ENCODE data around the gene LRRC15.
A peak's percentile ranks its signal among the peaks of the same experiment; 100 is the strongest.

LRRC15 gene

DNA sequence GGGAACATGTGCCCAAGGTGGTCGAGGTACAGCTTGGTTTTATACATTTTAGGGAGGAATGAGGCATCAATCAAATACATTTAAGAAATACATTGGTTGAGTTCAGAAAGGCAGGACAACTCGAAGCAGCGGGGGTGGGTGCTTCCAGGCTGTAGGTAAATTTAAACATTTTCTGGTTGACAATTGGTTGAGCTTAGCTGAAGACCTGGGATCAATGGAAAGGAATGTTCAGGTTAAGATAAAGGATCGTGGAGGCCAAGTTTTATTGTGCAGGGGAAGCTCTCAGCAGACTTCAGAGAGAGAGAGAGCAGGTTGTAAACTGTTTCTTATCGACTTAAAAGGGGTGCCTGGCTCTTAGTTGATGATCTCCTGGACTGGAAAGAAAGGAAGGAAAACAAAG, 29.7 kb downstream of the LRRC15 start:
- no peaks in the 10 kb centered on the region for H3K36me3 ChIP-seq
- H3K4me1 ChIP-seq = no peaks in the 10 kb centered on the region
- no peak overlapping the region for H3K4me3 ChIP-seq (ENCODE audit: low read depth, low read length)
- TF ChIP-seq, protein P1, sequence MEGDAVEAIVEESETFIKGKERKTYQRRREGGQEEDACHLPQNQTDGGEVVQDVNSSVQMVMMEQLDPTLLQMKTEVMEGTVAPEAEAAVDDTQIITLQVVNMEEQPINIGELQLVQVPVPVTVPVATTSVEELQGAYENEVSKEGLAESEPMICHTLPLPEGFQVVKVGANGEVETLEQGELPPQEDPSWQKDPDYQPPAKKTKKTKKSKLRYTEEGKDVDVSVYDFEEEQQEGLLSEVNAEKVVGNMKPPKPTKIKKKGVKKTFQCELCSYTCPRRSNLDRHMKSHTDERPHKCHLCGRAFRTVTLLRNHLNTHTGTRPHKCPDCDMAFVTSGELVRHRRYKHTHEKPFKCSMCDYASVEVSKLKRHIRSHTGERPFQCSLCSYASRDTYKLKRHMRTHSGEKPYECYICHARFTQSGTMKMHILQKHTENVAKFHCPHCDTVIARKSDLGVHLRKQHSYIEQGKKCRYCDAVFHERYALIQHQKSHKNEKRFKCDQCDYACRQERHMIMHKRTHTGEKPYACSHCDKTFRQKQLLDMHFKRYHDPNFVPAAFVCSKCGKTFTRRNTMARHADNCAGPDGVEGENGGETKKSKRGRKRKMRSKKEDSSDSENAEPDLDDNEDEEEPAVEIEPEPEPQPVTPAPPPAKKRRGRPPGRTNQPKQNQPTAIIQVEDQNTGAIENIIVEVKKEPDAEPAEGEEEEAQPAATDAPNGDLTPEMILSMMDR (IDR thresholded peaks at IDR 0.05; ENCODE audit: low read depth, low read length) = no peak
- no peaks in the 10 kb centered on the region for H3K9me3 ChIP-seq
- no peak for DNase-seq
- H3K27me3 ChIP-seq = no peaks in the 10 kb centered on the region

DNA sequence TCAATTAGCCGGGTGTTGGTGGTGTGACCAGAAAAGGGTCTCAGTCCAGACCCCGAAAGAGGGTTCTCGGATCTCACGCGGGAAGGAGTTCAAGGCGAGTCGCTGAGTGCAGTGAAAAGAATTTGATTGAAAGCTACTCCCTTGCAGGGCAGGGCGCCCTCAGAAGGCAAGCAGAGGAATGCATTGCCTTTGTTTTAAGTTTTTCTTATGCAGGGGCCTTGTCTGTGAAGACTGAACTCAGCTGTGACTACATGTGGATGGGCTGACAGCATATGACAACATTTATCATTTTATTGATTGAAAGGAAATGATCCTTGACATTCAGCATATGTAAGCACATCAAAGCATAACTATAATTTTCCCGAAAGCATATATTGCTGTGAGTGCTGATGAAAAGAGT, 30.2 kb downstream of the LRRC15 start:
- Histone ChIP-seq H3K27me3 (no peaks in the 10 kb centered on the region), H3K36me3 (no peaks in the 10 kb centered on the region), H3K4me3 (ENCODE audit: low read depth, low read length) (no peak overlapping the region), H3K4me1 (no peaks in the 10 kb centered on the region), H3K9me3 (no peaks in the 10 kb centered on the region)
- no peak for DNase-seq
- TF ChIP-seq, protein P1 (IDR thresholded peaks at IDR 0.05; ENCODE audit: low read depth, low read length) = peak; percentile 11; the same call in 1 of the 2 replicates

DNA sequence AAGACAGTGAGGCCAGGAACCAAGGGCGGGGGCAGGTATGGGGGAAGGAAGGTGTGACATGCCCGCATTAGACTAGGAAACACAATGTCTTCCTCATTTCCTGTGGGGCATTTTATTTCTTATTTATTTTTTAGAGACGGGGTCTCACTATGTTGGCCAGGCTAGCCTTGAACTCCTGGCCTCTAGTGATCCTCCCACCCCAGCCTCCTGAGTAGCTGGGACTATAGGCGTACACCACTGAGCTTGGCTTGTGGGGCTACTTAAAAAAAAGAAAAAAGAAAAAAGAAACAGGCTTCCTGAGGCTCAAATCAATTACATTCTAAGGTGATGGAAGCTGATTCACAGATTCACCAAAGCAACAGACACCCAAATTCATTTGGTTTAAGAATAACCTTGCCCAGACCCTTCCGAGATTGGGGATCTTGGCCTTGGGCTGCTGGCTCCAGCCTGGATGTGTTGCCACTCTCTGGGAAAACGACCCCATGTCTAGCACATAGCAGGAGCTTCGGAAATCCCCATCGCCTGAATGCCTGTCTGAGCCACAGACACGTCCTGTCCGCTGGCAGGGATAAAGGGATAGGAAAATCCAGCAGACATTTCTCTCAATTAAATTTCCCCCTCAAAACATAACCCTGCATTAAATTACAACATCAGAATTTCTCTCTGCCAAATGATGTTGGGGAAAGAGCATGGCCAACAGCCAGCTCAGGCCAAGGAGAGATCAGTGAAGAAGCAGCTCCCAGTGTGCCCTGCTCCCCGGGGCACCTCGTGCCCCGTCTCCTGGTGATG, 31.4 kb downstream of the LRRC15 start:
- H3K4me1 ChIP-seq = no peaks in the 10 kb centered on the region; the same call in 1 of the 2 replicates
- no peaks in the 10 kb centered on the region for H3K36me3 ChIP-seq
- H3K9me3 ChIP-seq = no peaks in the 10 kb centered on the region
- no peak for DNase-seq
- TF ChIP-seq, protein P1 (IDR thresholded peaks at IDR 0.05; ENCODE audit: low read depth, low read length) = no peak
- H3K4me3 ChIP-seq (ENCODE audit: low read depth, low read length) = no peak overlapping the region
- H3K27me3 ChIP-seq = no peaks in the 10 kb centered on the region

- H3K9me3 ChIP-seq = no peaks in the 10 kb centered on the region
- no peaks in the 10 kb centered on the region; the same call in 1 of the 2 replicates for H3K4me1 ChIP-seq
- no peak for DNase-seq
- no peaks in the 10 kb centered on the region for H3K36me3 ChIP-seq
- TF ChIP-seq, protein P1 (IDR thresholded peaks at IDR 0.05; ENCODE audit: low read depth, low read length) = no peak
- H3K27me3 ChIP-seq = no peaks in the 10 kb centered on the region
- H3K4me3 ChIP-seq (ENCODE audit: low read depth, low read length) = no peak overlapping the region
These were observed 32.8 kb downstream of the LRRC15 start for GRCh38 chr3:194336601-194337355.

GRCh38 chr3:194333981-194334320, 35.6 kb downstream of the LRRC15 start:
- H3K9me3 ChIP-seq = no peaks in the 10 kb centered on the region
- no peaks in the 10 kb centered on the region for H3K36me3 ChIP-seq
- TF ChIP-seq, protein P1 (IDR thresholded peaks at IDR 0.05; ENCODE audit: low read depth, low read length) = no peak
- H3K4me1 ChIP-seq = no peaks in the 10 kb centered on the region; the same call in 1 of the 2 replicates
- peak overlapping the region; percentile 66 for H3K4me3 ChIP-seq (ENCODE audit: low read depth, low read length)
- H3K27me3 ChIP-seq = no peaks in the 10 kb centered on the region
- DNase-seq = no peak
